Gastrocnemius medialis (tissue), 4 donors: ENCODE measurements around the gene CASZ1. TPM values are rescaled to one million over a fixed set of nuclear protein-coding genes. Genes with fewer than 3 reads are reported as not detected.

Source experiments
- ATAC-seq, 2 donors: fragments of 150-250 bp; one replicate each; pipeline ENCODE4 v1.9.1; 2016
- DNase-seq, 2 donors: peaks; one replicate each; pipeline ENCODE4 v3.0.0-alpha.2; 2019
- H3K27ac ChIP-seq, 4 donors: fragments of 200-600 bp; sonication (generic); 1 replicate in 1 of 4; 2 replicates in 3 of 4; pipeline ENCODE4 v1.5.1; 2016 to 2018; ENCODE audit warnings: mild to moderate bottlenecking in 2 of 4, moderate library complexity in 1 of 4
- H3K27me3 ChIP-seq, 3 donors: fragments of 200-600 bp; sonication (generic) in 2 of 3; 1 replicate in 1 of 3; 2 replicates in 2 of 3; pipeline versions ENCODE4 v1.5.1 to v1.6.0; 2016 to 2019; ENCODE audit warnings: mild to moderate bottlenecking in 1 of 3, moderate library complexity in 1 of 3
- H3K36me3 ChIP-seq, 2 donors: fragments of 200-600 bp; sonication (generic) in 1 of 2; one replicate each; pipeline ENCODE4 v1.5.1; 2017 to 2018
- H3K4me1 ChIP-seq, 2 donors: fragments of 200-600 bp; sonication (generic) in 1 of 2; one replicate each; pipeline ENCODE4 v1.5.1; 2016 to 2017; ENCODE audit warnings: mild to moderate bottlenecking in 2 of 2
- H3K4me3 ChIP-seq, 4 donors: fragments of 200-600 bp; sonication (generic) in 3 of 4; 1 replicate in 1 of 4; 2 replicates in 3 of 4; pipeline ENCODE4 v1.5.1; 2016 to 2019; ENCODE audit warnings: mild to moderate bottlenecking in 2 of 4
- H3K9me3 ChIP-seq, 3 donors: fragments of 200-600 bp; sonication (generic) in 2 of 3; 1 replicate in 1 of 3; 2 replicates in 2 of 3; pipeline ENCODE4 v1.5.1; 2016 to 2019
- POLR2A ChIP-seq, 2 donors: fragments of 450-650 bp; IDR thresholded peaks; one replicate each; pipeline ENCODE4 v1.6.1; 2017; ENCODE audit warnings: antibody characterized with exemption in 2 of 2, mild to moderate bottlenecking in 2 of 2, moderate library complexity in 2 of 2
- in situ Hi-C, 4 donors: fragments of 200-750 bp; cut with MboI; loops; one replicate each; pipeline versions ENCODE4 v1.15.0 to v1.8.0; 2017; ENCODE audit warnings: low sequenced_read_pairs in 4 of 4
- intact Hi-C: fragments of 100-400 bp; cut with DNase I; formaldehyde crosslinking; loops from one replicate; pipeline ENCODE4 v1.15.1; 2023; ENCODE audit warnings: low total_unique reads
- total RNA-seq, 4 donors: library from RNA; depleted of rRNA; stranded (reverse); fragments of >200 nt; gene quantifications; one replicate each; pipeline versions ENCODE4 v1.1.0 to v1.2.3, GENCODE V29; 2016
- TF ChIP-seq, protein P1 (sequence below), 5 experiments: fragments of 450-650 bp in 3 of 5; fragments of 200-600 bp in 2 of 5; sonication (generic) in 2 of 5; IDR thresholded peaks in 4 of 5; conservative IDR thresholded peaks in 1 of 5; 1 replicate in 4 of 5; 2 replicates in 1 of 5; pipeline ENCODE4 v1.5.1; 2016 to 2019; ENCODE audit warnings: antibody characterized with exemption in 5 of 5, mild to moderate bottlenecking in 3 of 5, moderate library complexity in 3 of 5

CASZ1 gene
- total RNA-seq, 4 donors from 2014 or later: 19.1 to 121 (median 80.6) TPM

DNA sequence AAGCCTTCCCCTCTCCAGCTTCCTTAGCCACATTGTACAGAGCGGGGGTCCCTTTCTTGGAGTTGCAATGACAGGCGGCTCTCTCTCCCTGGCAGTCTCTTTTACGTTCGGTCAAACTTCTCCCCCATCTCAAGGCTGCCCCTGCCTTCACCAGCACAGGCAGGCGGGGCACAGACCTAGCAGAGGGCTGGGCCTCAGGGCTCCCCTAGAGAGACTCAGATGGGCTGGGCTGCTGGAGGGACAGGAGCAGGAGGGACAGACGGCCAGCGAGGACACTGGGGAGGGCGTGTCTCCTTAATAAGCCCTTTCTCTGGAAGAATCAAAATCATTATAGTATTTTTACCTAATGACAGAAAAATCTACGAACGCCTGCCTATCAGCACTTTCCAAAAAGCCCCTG lies 79.6 kb downstream of the CASZ1 start:
- Histone ChIP-seq H3K36me3 (no peaks in the 10 kb centered on the region), H3K27ac (peak overlapping the region; percentile 64 to 76 (median 66)), H3K9me3 (no peaks in the 10 kb centered on the region), H3K27me3 (no peaks in the 10 kb centered on the region), H3K4me1 (peaks cover 56 to 75% of the 10 kb centered on the region in 2 donors), H3K4me3 (peak overlapping the region in 2 of 4 donors; percentile 10 to 14)
- TF ChIP-seq, protein P1, sequence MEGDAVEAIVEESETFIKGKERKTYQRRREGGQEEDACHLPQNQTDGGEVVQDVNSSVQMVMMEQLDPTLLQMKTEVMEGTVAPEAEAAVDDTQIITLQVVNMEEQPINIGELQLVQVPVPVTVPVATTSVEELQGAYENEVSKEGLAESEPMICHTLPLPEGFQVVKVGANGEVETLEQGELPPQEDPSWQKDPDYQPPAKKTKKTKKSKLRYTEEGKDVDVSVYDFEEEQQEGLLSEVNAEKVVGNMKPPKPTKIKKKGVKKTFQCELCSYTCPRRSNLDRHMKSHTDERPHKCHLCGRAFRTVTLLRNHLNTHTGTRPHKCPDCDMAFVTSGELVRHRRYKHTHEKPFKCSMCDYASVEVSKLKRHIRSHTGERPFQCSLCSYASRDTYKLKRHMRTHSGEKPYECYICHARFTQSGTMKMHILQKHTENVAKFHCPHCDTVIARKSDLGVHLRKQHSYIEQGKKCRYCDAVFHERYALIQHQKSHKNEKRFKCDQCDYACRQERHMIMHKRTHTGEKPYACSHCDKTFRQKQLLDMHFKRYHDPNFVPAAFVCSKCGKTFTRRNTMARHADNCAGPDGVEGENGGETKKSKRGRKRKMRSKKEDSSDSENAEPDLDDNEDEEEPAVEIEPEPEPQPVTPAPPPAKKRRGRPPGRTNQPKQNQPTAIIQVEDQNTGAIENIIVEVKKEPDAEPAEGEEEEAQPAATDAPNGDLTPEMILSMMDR (IDR thresholded peaks at IDR 0.05 in 4 of 5, conservative IDR thresholded peaks at IDR 0.05 in 1 of 5): no peak
- no peak for TF ChIP-seq POLR2A (IDR thresholded peaks at IDR 0.05)
- no peak for DNase-seq
- intact Hi-C loops: no loop called here
- ATAC-seq: no peak
- in situ Hi-C loops: no loop called here

DNA sequence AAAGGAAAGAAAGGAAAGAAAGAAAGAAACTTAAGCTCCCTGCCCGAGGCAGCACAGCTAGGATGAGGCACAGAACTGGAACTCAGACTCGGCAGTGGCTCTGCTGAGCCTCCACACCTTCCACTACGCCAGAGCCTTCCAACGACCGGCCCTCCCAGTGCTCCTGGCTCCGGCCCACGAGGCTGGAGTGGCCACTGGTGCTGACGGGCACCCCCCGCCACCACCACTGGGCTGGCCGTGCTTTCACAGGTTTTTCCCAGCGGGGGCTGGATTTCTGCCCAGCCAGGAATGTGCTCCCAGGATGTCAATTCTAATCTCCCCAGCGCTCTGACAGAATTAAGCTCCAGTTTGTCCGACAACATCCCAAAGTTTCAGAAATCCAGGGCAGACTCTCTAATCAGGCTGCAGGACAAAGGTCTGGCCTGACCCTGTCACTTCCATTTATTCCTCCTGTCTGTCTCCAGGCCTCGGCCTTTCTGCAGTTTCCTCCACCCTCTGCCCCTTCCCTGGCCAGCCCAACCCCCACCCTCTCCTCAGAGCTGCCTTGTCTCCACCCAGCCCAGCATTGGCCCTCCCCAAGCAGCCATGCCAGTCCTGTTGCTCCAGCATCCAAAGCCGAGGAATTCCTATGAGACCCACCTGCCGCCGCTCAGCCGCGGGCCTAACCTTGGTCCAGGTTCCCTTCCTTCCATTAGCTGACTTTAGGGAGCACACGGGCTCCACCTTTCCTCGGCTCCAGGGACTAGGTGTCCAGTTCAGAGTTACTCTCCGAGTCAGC lies 81.9 kb downstream of the CASZ1 start:
- ATAC-seq (no peak), DNase-seq (no peak)
- no peaks in the 10 kb centered on the region for H3K27me3 ChIP-seq
- TF ChIP-seq POLR2A (IDR thresholded peaks at IDR 0.05): no peak
- TF ChIP-seq, protein P1 (IDR thresholded peaks at IDR 0.05 in 4 of 5, conservative IDR thresholded peaks at IDR 0.05 in 1 of 5): no peak
- in situ Hi-C loops (no loop called here), intact Hi-C loops (no loop called here)
- no peaks in the 10 kb centered on the region for H3K36me3 ChIP-seq
- peak overlapping the region; percentile 64 to 77 (median 72) for H3K27ac ChIP-seq
- H3K4me3 ChIP-seq: no peak overlapping the region
- H3K4me1 ChIP-seq: peaks cover 64 to 72% of the 10 kb centered on the region in 2 donors
- no peaks in the 10 kb centered on the region for H3K9me3 ChIP-seq

DNA sequence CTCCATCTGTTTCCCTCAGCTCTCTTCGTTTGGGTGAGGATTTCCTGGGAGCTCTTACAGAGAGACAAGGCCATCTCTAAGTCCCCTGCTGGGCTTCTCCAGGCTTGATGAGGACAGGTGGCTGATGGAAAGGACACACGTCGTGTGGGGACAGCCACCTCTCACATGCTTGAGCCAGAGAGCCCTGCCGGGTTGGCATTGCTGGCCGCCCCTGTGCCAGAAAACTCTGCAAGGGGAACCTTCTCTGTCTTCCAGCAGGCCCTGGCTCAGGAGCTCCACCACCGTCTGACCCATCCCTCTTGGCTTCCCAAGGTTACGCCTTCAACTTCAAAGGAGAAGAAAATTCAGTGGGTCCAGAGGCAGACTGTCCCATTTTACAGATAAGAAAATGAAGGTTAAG lies 82.8 kb downstream of the CASZ1 start:
- ATAC-seq (peak in 1 of 2 donors; percentile 44), DNase-seq (peak in 1 of 2 donors; percentile 67)
- intact Hi-C loops (no loop called here), in situ Hi-C loops (no loop called here)
- Histone ChIP-seq H3K36me3 (no peaks in the 10 kb centered on the region), H3K9me3 (no peaks in the 10 kb centered on the region), H3K27me3 (no peaks in the 10 kb centered on the region), H3K27ac (peak overlapping the region; percentile 64 to 77 (median 72)), H3K4me3 (no peak overlapping the region), H3K4me1 (peaks cover 57 to 67% of the 10 kb centered on the region in 2 donors)
- TF ChIP-seq, protein P1 (IDR thresholded peaks at IDR 0.05 in 4 of 5, conservative IDR thresholded peaks at IDR 0.05 in 1 of 5): no peak
- TF ChIP-seq POLR2A (IDR thresholded peaks at IDR 0.05): no peak

DNA sequence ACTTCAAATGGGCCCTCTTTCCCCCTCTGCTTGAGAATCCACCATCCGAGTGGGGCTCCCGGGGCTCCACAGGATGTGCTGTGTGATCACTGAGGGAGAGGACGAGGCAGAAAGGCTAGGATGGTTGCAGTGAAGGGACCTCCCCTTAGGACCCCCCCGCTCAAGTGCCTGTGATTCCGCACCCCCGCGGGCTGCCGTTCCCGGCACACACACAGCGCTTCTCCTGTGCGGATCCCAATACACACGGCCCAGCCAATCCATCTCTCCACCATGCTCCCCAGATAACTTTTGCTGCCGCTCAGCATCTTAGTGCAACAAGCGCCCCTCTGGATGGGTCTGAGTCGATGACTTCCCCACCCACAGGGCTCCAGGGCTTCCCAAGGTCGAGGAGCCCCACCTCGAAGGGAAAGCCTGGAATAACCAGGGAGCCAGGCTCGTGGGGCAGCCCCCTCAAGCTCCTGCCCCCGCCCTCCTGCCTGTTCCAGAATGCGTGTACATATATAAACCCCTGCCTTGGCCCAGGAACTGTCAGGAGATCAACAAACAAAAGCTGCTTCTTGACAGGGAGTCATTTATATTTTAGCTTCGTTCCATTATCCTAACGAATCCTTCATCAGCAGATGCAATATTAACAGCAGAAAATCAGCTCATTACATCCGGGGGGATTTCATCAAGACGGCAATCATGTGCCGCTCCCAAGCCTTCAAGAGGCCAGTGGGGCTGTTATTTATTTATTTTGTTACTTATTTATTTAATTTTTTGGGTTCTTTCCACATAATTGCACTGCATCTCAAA lies 83.7 kb downstream of the CASZ1 start:
- peak overlapping the region; percentile 64 to 77 (median 72) for H3K27ac ChIP-seq
- intact Hi-C loops: no loop called here
- no peaks in the 10 kb centered on the region for H3K9me3 ChIP-seq
- no peak for ATAC-seq
- H3K4me1 ChIP-seq: peaks cover 49 to 59% of the 10 kb centered on the region in 2 donors
- H3K4me3 ChIP-seq: no peak overlapping the region
- in situ Hi-C loops: no loop called here
- no peaks in the 10 kb centered on the region for H3K27me3 ChIP-seq
- no peak for TF ChIP-seq POLR2A (IDR thresholded peaks at IDR 0.05)
- TF ChIP-seq, protein P1 (IDR thresholded peaks at IDR 0.05 in 4 of 5, conservative IDR thresholded peaks at IDR 0.05 in 1 of 5): no peak
- DNase-seq: no peak
- no peaks in the 10 kb centered on the region for H3K36me3 ChIP-seq
